Liver (tissue), 3 donors: ENCODE measurements around the gene TMX2.

Experiments
- CTCF ChIP-seq: fragments of 150-350 bp; IDR thresholded peaks from 2 replicates; pipeline ENCODE4 v1.5.1; 2017; ENCODE audit warnings: improper control_type of control experiment, low read depth, low read length; ENCODE audit not compliant: missing input control
- HNF4A ChIP-seq, 2 donors: conservative IDR thresholded peaks; 2 replicates each; pipeline ENCODE4 v1.6.1; 2016; ENCODE audit warnings: antibody characterized with exemption in 2 of 2, mild to moderate bottlenecking in 2 of 2
- MAX ChIP-seq: IDR thresholded peaks from 2 replicates; pipeline ENCODE4 v1.6.1; 2016; ENCODE audit warnings: antibody characterized with exemption
- TAF1 ChIP-seq: conservative IDR thresholded peaks from 2 replicates; pipeline ENCODE4 v1.6.1; 2016; ENCODE audit warnings: antibody characterized with exemption, mild to moderate bottlenecking
- donor health status: healthy.
- donor health status: healthy.

GRCh38 chr11:57773026-57773598 lies 60.7 kb downstream of the TMX2 start:
- TF ChIP-seq CTCF (no peak), HNF4A (conservative IDR thresholded peaks at IDR 0.05) (no peak), MAX (no peak), TAF1 (no peak)
